Activated T-cell treated with anti-CD3 and anti-CD28 coated beads for 24 hours (primary cell): Measurements from ENCODE around the gene ANTXR1.

Source experiments
- DNase-seq: peaks from one replicate; pipeline ENCODE4 v3.0.0-alpha.2; 2020; ENCODE audit warnings: low read depth

Gene ANTXR1

DNA sequence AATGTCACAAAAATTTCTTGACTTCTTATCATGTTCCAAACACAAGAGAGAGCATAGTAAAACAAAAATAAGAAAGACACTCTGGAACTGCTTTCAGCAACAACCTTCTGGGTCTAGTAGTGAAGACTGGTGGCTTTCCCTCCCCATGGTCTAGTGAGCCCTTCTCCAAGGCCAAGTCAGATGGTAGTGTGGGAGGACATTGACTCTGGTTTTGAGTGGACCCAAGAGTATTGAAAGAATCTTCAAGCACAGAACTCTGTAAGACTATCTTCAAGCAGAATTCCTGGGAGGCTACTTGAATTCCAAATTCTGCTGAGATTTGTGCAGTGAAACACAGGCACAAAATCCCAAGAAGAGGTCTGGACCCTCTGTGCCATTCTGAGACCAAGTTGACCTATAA, 21.1 kb downstream of the ANTXR1 start:
- DNase-seq = no peak

GRCh38 chr2:69034845-69035244, 21.9 kb downstream of the ANTXR1 start:
- no peak for DNase-seq

GRCh38 chr2:69036926-69037325, 23.9 kb downstream of the ANTXR1 start:
- no peak for DNase-seq

DNA sequence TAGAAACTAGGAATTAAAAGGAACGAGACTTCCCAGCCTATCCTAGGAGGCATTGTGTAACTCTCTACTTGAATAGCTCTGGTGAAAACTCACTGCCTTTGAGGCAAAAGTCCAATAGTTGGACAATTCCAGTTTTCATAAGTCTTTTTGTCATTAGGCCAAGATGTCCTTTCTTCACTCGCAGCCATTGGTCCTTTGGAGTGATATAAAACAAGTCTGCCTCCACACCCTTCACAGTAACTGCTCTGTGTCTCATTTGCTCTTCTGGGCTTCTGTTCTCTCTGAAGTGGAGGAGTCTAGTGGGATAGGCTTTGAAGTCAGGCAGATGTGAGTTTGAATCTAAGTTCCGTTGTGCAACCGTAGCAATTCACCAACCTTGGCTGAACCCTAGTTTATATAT, 28.2 kb downstream of the ANTXR1 start:
- no peak for DNase-seq

GRCh38 chr2:69043736-69044400, 30.9 kb downstream of the ANTXR1 start:
- DNase-seq = no peak

DNA sequence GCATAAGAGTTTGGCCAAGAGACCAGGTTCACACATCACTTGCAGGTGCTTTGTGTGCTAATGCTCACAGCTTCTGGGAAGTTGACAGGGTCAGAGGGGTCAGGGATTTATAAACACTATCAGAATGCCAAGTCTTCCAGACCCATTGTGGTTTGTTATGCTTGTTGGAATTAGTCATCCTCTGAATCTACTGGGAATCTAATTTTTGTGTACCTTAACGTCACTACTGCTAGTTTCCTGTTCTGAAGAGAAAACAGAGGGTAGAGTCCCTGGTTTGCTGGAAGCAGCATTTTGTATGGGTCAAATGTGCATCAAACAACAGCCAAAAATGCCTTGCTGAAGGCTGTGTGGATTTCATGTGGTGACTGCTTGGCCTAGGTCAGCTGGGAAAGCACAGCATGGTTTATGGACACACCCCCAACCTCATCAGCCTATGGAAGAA, 33.3 kb downstream of the ANTXR1 start:
- no peak for DNase-seq

GRCh38 chr2:69047625-69048145, 34.7 kb downstream of the ANTXR1 start:
- DNase-seq = no peak

GRCh38 chr2:69050802-69051201, 37.8 kb downstream of the ANTXR1 start:
- DNase-seq = no peak

GRCh38 chr2:69053416-69053965, 40.5 kb downstream of the ANTXR1 start:
- DNase-seq = no peak

GRCh38 chr2:69054431-69054830, 41.5 kb downstream of the ANTXR1 start:
- DNase-seq = no peak

DNA sequence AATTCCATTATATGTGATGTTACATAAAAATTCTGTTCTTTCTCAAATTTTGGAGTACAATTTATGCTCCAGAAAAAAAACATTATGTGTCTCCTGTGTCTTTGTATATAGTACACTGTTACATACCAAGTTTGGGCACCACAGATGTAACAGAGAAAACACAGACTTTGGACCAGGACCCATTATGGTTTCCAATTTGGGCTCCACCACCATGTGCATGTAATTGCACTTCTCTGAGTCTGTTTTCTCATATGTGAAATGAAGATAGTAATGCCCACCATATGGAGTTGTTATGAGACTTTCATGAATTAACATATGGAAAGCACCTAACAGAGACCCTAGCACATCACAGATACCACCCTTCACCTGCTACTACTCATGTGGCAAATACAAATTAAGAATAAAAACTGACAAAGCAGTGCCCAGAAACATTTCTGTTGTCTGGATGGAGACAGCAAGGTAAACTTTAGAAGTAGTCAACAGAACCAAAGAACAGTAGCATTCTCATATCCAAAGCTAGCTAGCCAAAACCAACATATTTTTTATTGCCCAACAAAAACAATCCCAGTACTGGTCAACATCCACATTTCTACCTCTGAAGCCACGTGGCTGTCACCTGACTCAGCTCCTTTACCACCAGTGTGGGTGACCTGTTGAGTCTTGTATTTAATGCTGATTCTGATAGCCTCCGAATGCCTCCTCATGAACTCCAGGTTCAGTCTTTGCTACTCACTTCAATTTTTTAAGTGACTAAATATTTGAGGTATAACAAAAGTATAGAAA, 42.9 kb downstream of the ANTXR1 start:
- DNase-seq = no peak

GRCh38 chr2:69057660-69058059, 44.7 kb downstream of the ANTXR1 start:
- no peak for DNase-seq

DNA sequence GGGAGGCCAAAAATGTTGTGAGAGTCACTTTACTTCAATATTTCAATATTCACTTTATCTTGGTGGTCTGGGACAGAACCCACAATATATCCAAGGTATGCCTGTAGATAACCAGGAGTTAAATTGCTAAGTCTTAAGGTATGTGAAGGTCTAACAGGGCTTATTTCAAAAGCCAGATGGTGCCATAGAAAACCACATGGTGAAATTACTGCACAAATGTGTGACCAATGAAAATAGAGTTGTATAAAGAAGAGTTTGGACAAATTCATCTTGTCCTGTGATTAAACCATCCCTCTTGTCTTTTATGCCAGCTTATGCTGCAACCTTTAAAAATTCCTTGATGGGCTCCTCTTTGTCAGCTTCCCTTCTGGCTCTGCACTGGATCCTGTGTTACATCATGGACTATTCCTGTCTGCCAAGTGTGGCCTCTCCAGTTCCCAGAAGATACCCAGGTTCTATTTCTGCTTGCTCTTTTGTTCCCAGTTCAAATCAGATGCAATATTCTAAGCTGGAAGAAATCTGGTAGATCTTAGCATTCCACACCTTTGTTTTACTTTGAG, 46.8 kb downstream of the ANTXR1 start:
- no peak for DNase-seq

DNA sequence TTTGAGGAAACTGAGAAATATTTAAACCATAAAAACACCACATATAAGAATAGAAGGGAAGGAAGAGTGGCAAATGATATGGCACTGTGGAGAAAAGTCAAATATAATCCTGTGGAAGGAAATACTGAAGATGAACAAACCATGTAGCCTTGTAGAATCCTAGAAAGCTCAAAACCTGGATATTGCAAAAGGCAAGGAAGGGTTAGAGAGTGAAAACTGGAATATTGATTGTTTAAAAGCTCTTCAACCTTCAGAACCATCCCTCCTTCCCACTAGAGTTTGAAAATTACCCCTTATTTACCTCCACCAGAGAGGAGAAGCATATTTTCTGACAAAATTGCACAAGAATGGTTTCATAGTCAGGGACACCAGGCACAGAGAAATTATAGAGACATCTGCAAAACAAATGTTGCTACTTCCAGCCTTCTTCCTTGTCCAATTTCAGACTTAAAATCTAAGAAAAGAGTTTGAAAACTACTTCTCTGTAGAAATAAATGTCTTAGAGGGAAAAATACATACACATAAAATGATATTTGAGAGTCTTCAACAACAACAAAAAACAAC, 48.0 kb downstream of the ANTXR1 start:
- DNase-seq = no peak

GRCh38 chr2:69061525-69061924, 48.5 kb downstream of the ANTXR1 start:
- DNase-seq = no peak

DNA sequence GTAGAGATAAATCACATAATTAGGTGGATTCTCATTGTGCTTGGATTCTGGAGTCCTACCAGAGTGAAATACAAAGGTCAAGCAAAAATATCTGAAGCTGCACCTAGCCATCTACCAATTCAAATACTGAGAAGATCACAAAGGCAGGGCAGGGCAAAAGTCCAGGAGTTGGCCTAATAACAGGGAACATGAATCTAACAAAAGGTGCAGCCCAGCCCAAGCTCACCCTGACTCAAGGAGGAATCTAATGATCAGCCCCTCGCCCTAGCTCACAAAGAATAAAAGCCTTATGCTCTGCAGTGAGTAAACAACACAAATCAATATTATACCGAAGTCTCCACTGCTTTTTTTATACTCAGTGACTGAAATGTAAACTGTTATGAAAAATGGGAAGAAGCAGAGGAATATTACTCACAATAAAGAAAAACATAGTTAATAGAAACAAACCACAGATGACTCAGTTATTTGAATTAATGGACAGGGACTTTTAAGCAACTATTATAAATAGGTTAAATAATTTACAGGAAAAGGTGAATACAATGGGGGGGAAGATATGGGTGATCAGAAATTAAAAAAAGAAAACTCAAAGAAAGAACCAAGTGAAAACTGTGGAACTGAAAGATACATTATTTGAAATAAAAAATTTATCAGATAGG, 49.5 kb downstream of the ANTXR1 start:
- no peak for DNase-seq

- DNase-seq = no peak
These were observed 52.9 kb downstream of the ANTXR1 start for GRCh38 chr2:69065735-69066336.

GRCh38 chr2:69067026-69067630, 54.1 kb downstream of the ANTXR1 start:
- no peak for DNase-seq

DNA sequence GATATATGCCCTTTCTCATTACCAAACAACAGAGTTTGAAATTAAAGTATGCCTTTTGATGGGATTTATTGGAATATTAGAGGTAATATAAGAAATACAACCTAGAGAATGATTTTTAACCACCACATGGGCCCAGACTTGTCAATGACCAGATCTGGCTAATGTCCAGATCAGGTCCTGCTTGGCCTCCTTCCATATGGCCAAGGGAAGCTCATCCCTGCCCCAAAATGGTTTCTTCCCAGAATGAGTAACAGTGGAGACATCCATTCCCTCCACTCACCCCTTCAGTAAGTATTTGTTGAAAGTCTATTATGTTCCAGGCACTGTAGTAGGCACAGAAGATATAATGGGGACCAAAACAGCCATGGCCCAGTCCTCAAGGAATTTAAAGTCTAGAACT, 54.9 kb downstream of the ANTXR1 start:
- no peak for DNase-seq

DNA sequence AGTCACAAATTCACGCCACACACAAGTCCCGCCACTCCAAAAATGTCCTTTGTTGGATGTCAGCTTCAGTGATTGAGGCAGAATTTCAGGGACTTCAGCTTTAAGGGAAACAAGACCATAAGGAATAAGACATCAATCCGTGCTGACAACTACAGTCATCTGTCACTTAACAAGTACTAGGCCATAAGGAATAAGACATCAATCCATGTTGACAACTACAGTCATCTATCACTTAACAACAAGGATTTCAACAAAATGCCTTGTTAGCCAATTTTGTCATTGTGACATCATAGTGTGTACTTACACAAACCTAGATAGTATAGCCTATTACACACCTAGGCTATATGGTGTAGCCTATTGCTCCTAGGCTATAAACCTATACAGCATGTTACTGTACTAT, 58.0 kb downstream of the ANTXR1 start:
- DNase-seq = no peak

- no peak for DNase-seq
These were observed 61.1 kb downstream of the ANTXR1 start for GRCh38 chr2:69073928-69074570.
